HG02970 (cell line): ENCODE data around the gene CORO1C.
"Not testable (repeated sequence)": the region's sequence is repeated elsewhere in the genome, so short reads cannot be mapped to it uniquely, and the experiment has no call there.

Experiments
- ATAC-seq: cut with Tn5 transposase; IDR thresholded peaks from one replicate; pipeline ENCODE4 v1.9.1; 2021; ENCODE audit warnings: mild to moderate bottlenecking, moderate library complexity, moderate number of reproducible peaks; ENCODE audit not compliant: unreplicated experiment, low FRiP score

The CORO1C gene

DNA sequence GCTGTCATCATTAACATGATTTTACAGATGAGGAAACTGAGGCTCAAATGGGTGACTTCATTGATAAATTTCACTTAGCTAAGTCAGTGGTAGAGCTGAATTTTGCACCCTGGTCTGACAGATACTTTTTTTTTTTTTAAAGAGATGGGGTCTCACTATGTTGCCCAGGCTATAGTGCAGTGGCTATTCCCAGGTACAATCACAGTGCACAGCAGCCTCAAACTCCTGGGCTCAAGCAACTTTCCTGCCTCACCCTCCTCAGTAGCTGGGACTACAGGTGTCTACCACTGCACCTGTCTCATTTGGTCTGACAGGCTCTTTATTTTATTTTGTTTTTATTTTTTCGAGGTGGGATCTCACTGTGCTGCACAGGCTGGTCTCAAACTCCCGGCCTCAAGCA lies 24.2 kb upstream of the CORO1C start:
- ATAC-seq, result no peak

- ATAC-seq, result no peak
These were observed 22.7 kb upstream of the CORO1C start for GRCh38 chr12:108753976-108754375.

DNA sequence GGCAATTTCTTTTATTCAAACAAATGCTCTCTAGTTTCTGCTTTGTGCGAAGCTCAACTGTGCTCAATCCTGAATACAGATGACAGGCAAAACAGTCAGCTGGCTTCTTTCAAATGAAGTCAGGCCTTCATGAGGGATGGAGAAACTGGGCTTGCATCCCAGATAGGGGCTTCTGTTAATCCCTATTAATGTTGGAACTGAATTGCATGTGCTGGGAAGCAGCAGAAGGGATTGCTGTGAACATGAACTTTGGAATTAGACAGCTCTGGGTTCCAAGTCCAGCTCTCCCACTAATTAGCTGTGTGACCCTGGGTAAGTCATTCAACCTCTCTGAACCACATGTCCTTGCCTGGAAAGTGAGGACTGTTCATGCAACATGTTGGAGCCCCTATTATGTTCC lies 21.1 kb upstream of the CORO1C start:
- no peak for ATAC-seq

GRCh38 chr12:108751821-108752220 lies 20.5 kb upstream of the CORO1C start:
- ATAC-seq, result no peak

DNA sequence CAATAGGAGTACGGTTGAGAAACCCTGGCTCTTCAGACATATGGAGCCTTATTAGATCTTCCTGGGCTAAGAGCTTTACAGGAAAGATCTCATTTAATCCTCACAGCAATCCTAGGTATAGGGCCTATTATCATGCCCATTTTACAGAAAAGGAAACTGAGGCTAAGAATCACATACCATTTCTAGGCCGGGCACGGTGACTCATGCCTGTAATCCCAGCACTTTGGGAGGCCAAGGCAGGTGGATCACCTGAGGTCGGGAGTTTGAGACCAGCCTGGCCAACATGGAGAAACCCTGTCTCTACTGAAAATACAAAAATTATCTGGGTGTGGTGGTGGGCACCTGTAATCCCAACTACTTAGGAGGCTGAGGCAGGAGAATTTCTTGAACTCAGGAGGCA lies 19.7 kb upstream of the CORO1C start:
- not testable (repeated sequence) for ATAC-seq

DNA sequence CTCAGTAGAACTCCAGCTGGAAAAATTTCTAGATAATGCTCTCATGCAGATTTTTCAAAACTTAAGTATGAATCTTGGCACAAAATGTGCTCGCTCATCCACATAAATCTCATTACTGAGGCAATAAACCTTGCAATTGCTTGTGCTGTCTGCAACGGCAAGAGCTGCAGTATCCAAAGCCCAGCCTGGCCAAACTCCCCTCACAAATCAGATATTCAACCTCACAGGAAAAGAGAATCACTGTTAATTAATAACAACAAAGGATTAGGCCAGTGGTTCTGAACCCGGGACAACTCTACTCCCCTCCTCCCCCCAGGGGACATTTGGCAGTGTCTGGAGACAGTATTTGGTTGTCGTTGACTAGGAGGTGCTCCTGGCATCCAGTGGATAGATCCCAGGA lies 19.2 kb upstream of the CORO1C start:
- no peak for ATAC-seq

DNA sequence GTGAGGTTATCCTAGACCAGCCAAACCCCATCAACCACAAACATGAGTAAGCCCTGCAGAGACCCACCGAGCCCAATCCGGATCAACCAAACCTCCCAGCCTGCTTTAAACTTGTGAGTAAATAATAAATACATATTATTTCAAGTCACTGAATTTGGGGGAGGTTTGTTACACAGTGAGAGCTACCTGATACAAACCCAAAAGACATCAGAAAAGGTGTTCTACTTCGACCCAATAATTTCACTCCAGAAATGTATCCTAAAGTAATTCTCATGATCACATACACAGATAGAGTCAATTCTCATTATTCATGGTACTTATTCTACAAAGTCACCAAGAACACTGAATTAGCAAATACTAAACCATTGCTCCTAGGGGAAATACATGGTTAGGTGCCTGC lies 16.2 kb upstream of the CORO1C start:
- ATAC-seq, result no peak

- ATAC-seq, result no peak
These were observed 14.3 kb upstream of the CORO1C start for GRCh38 chr12:108745641-108746040.

DNA sequence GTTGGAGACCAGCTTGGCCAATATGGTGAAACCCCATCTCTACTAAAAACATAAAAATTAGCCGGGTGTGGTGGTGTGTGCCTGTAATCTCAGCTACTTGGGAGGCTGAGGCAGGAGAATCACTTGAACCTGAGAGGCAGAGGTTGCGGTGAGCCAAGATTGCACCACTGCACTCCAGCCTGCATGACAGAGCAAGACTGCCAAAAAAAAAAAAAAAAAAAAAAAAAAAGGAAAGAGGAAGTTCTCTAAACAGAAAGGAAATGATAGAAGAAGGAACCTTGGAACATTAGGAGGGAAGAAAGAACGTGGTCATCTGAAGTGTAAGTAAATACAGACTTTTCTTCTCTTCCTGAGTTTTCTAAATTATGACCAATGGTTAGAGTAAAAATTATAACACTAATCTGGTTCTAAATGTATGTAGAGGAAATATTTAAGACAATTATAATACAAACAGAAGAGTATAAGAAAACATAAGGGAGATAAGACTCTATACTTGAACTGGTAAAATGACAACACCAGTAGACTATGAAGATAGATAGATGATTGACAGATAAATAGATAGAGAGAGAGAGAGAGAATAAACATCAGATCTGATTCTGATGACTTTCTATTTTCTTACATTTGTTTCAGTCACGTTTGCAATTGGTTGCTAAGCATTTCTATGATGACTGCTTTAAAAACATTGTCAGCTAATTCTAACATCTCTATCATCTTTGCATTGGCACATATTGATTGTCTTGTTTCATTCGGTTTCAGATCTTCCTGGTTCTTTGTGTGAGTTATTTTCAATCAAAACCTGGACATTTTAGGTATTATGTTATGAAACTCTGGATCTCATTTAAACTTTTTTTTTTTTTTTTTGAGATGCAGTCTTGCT lies 12.9 kb upstream of the CORO1C start:
- no peak for ATAC-seq

DNA sequence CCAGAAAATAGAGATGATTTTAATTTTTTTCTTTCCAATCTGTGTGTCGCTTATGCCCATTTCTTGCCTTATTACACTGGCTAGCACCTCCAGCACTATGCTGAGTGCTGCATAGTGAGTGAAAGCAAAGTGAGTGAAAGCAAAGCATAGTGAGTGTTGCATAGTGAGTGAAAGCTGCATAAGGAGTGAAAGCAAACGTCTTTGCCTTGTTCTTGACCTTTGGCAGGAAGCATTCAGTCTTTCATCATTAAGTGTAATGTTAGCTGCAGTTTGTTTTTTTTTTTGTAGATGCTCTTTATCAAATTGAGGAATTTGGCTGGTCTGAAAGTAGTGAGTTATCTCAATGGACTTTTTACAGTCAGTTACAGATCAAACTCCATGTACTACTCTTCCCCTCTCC lies 6.9 kb upstream of the CORO1C start:
- ATAC-seq, result no peak

GRCh38 chr12:108735855-108736254 lies 4.5 kb upstream of the CORO1C start:
- no peak for ATAC-seq

DNA sequence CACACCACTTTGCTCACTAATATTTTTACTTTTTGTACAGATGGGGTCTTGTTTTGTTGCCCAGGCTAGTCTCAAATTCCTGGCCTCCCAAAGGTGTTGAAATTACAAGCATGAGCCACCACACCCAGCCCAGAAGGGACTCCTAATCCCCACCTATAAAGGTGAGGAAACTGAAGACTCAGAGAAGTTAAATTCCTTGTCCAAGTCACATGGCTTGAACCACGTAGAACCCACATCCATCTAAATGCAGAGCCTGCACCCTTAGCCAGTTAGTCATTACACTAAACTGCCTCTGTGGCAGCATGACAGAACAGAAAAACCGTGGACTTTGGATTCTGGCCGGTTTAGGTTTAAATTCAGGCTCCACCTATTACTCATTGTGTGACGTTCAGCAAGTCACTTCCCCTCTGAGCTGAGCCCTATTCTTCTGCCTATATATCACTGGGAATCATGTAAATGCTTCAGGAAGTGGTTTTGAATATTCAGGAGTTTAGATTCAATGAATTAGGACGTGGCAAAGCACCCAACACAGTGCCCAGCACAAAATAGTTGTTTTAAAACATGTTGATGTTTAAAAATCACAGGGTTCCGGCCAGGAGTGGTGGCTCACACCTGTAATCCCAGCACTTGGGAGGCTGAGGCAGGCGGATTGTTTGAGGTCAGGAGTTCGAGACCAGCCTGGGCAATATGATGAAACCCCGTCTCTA lies 3.0 kb upstream of the CORO1C start:
- no peak for ATAC-seq

DNA sequence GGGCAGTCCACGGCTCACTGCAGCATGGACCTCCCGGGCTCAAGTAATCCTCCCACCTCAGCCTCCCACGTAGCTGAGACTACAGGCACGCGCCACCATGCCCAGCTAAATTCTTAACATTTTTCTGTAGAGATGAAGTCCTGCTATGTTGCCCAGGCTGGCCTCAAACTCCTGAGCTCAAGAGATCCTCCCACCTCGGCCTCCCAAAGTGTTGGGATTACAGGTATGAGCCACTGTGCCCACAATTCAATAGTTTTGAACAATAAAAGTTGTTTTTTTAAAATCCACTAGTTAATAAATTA lies 1.9 kb upstream of the CORO1C start:
- not testable (repeated sequence) for ATAC-seq

DNA sequence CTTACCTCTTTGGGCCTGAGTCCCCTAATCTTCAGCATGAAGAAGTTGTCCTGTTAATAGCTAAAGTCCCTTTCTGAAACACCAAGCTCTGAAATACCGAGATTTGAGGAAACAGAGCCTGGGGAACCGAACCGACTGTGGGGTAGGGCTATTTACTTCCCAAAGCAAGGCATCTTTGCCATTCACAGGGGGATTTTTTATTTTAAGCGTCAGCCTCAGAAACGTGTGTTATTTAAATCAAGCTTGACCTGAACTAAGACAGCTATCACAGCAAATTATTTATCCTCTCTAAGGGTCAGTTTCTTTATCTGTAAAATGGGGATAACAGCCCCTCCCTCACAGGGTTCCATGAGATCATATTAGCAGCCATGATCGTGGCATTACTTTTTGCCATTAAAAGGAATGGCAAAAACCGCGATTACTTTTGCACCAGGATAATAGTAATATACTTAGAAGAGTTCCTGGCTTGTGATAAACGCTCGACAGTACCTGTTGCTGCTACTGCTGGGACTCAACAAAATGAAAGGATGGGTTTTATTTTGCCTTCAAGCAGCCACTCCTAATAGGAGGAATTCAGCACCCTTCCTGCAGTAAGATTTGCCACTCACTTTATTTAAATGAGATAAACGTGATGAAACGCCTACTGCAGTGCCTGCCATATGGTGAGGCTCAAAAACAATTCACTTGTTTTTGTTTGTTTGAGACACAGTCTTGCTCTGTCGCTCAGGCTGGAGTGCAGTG lies 1.3 kb upstream of the CORO1C start:
- ATAC-seq, result no peak

- peak; percentile 59 for ATAC-seq
These were observed 646 bp upstream of the CORO1C start for GRCh38 chr12:108731866-108732461.

GRCh38 chr12:108730365-108731104 lies 783 bp downstream of the CORO1C start:
- no peak for ATAC-seq

- ATAC-seq, result no peak
These were observed 1.5 kb downstream of the CORO1C start for GRCh38 chr12:108729612-108730364.

- no peak for ATAC-seq
These were observed 2.3 kb downstream of the CORO1C start for GRCh38 chr12:108728820-108729611.
